OCI-LY3 (cell line): ENCODE data around the gene ALS2.

Experiments
- CTCF ChIP-seq: fragments of 200-600, 300-600 bp; sonication (generic); IDR thresholded peaks from 2 replicates; pipeline ENCODE4 v1.5.1; 2014; ENCODE audit warnings: antibody characterized with exemption, low read length, low read depth
- EZH2phosphoT487 ChIP-seq: fragments of 200-600 bp; shearing (Covaris generic); IDR thresholded peaks from 2 replicates; pipeline ENCODE4 v1.6.1; 2018; ENCODE audit warnings: antibody characterized with exemption, mixed run types, low read depth

- no peak for TF ChIP-seq CTCF
- no peak for TF ChIP-seq EZH2phosphoT487
Measured at GRCh38 chr2:201734111-201734510, 46.6 kb downstream of the ALS2 start.
